Coronary artery (tissue), 2 donors: ENCODE data around the gene REXO1.

Experiments used
- DNase-seq: peaks from one replicate; pipeline ENCODE4 v3.0.0-alpha.2; 2017; ENCODE audit warnings: low spot score
- H3K27ac ChIP-seq, 2 donors: fragments of 200-600 bp; sonication (generic); one replicate each; pipeline ENCODE4 v1.5.1; 2016 to 2019
- H3K4me3 ChIP-seq: fragments of 200-600 bp; sonication (generic); 2 replicates; pipeline ENCODE4 v1.5.1; 2016; ENCODE audit warnings: mild to moderate bottlenecking, moderate library complexity
- CTCF ChIP-seq: fragments of 200-600 bp; sonication (generic); IDR thresholded peaks from one replicate; pipeline ENCODE4 v1.5.1; 2019; ENCODE audit warnings: antibody characterized with exemption

REXO1 gene

GRCh38 chr19:1769645-1769985 lies 78.7 kb downstream of the REXO1 start:
- no peak overlapping the region for H3K4me3 ChIP-seq
- H3K27ac ChIP-seq: no peak overlapping the region
- no peak for TF ChIP-seq CTCF
- DNase-seq: no peak

GRCh38 chr19:1768918-1769644 lies 79.2 kb downstream of the REXO1 start:
- H3K27ac ChIP-seq: no peak overlapping the region
- no peak for TF ChIP-seq CTCF
- no peak for DNase-seq

GRCh38 chr19:1768248-1768647 lies 80.0 kb downstream of the REXO1 start:
- no peak for DNase-seq
- TF ChIP-seq CTCF: no peak
- Histone ChIP-seq H3K4me3 (no peak overlapping the region), H3K27ac (no peak overlapping the region)

More at GRCh38 chr19:1768918-1769644, 79.2 kb downstream of the REXO1 start:
- H3K4me3 ChIP-seq: no peak overlapping the region

- Histone ChIP-seq H3K4me3 (no peak overlapping the region), H3K27ac (no peak overlapping the region)
- no peak for DNase-seq
- peak; percentile 96 for TF ChIP-seq CTCF
Observed at GRCh38 chr19:1767464-1767933, 80.8 kb downstream of the REXO1 start.

GRCh38 chr19:1766800-1767352 lies 81.4 kb downstream of the REXO1 start:
- H3K27ac ChIP-seq: no peak overlapping the region
- DNase-seq: no peak
- no peak overlapping the region for H3K4me3 ChIP-seq
- no peak for TF ChIP-seq CTCF

GRCh38 chr19:1765904-1766799 lies 82.1 kb downstream of the REXO1 start:
- no peak for TF ChIP-seq CTCF
- no peak overlapping the region for H3K4me3 ChIP-seq
- no peak overlapping the region for H3K27ac ChIP-seq
- DNase-seq: no peak
